ENCODE results near the gene SECISBP2L.
A peak's percentile ranks its signal among the peaks of the same experiment; 100 is the strongest.

SECISBP2L gene

GRCh38 chr15:49037546-49037940 lies 8.7 kb downstream of the SECISBP2L start:
- Mint-ChIP-seq H3K27ac (no peak overlapping the region), H3K9me3 (no peaks in the 10 kb centered on the region), H3K27me3 (no peaks in the 10 kb centered on the region), H3K36me3 (peaks cover 8% of the 10 kb centered on the region), H3K4me3 (no peak overlapping the region), H3K4me1 (peaks cover 43% of the 10 kb centered on the region)

- no peaks in the 10 kb centered on the region for H3K27me3 Mint-ChIP-seq
- H3K36me3 Mint-ChIP-seq, result peaks cover 8% of the 10 kb centered on the region
- no peaks in the 10 kb centered on the region for H3K9me3 Mint-ChIP-seq
- peaks cover 41% of the 10 kb centered on the region for H3K4me1 Mint-ChIP-seq
- no peak overlapping the region for H3K4me3 Mint-ChIP-seq
- no peak overlapping the region for H3K27ac Mint-ChIP-seq
Measured at GRCh38 chr15:49036650-49037545, 9.3 kb downstream of the SECISBP2L start.

DNA sequence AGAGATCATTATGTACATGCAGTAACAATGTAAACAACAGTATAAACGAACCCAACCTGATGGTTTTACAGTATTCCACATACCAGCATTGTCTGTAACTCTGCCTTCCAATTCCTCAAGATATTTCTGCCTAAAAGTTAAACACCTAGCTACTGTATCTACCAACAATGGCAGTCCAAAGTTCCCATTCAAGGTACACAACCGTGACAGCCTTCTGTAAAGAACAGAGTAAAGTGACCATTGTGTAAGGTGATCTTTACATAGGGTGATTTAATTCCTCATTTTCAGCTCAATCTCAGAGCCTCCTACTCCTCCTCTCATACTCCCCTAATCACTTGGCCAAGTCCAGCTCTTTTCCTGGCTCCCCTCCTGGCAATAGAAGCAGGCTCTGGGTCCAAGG lies 10.4 kb downstream of the SECISBP2L start:
- Mint-ChIP-seq H3K27me3 (no peaks in the 10 kb centered on the region), H3K9me3 (no peaks in the 10 kb centered on the region), H3K36me3 (peaks cover 8% of the 10 kb centered on the region), H3K4me3 (no peak overlapping the region), H3K4me1 (peaks cover 31% of the 10 kb centered on the region), H3K27ac (no peak overlapping the region)

- Mint-ChIP-seq H3K27ac (no peak overlapping the region), H3K4me1 (peaks cover 7% of the 10 kb centered on the region)
Measured at GRCh38 chr15:49032601-49033145, 13.6 kb downstream of the SECISBP2L start.

GRCh38 chr15:49031804-49032203 lies 14.4 kb downstream of the SECISBP2L start:
- Mint-ChIP-seq H3K9me3 (no peaks in the 10 kb centered on the region), H3K27me3 (no peaks in the 10 kb centered on the region), H3K27ac (no peak overlapping the region), H3K4me3 (no peak overlapping the region), H3K36me3 (peaks cover 20% of the 10 kb centered on the region), H3K4me1 (peaks cover 4% of the 10 kb centered on the region)

More at GRCh38 chr15:49032601-49033145, 13.6 kb downstream of the SECISBP2L start:
- H3K27me3 Mint-ChIP-seq, result no peaks in the 10 kb centered on the region
- H3K36me3 Mint-ChIP-seq, result peaks cover 17% of the 10 kb centered on the region
- no peak overlapping the region for H3K4me3 Mint-ChIP-seq
- H3K9me3 Mint-ChIP-seq, result no peaks in the 10 kb centered on the region

DNA sequence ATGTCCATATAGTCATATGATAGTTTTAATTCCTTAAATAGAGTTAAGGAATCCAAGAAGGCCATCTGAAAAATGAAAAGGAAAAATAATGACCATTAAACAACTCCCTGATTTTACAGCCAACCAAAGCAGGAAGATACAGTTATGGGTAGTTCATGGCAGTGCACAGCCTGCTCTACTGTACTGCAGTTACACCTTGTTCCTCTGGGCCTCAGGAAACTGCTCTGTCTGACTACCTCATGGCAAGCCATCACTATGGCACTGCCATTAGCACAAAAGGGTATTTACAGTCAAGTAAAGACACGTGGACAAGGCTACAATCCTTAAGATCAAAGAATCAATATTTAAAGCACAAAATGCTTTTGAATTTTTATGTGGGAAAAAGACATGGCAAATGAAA lies 19.5 kb downstream of the SECISBP2L start:
- Mint-ChIP-seq H3K27me3 (no peaks in the 10 kb centered on the region), H3K27ac (no peak overlapping the region), H3K4me3 (no peak overlapping the region), H3K9me3 (no peaks in the 10 kb centered on the region), H3K4me1 (peaks cover 4% of the 10 kb centered on the region), H3K36me3 (peaks cover 30% of the 10 kb centered on the region)

- no peaks in the 10 kb centered on the region for H3K9me3 Mint-ChIP-seq
- H3K27me3 Mint-ChIP-seq, result no peaks in the 10 kb centered on the region
- H3K4me3 Mint-ChIP-seq, result no peak overlapping the region
- peaks cover 4% of the 10 kb centered on the region for H3K4me1 Mint-ChIP-seq
- H3K36me3 Mint-ChIP-seq, result peaks cover 32% of the 10 kb centered on the region
- no peak overlapping the region for H3K27ac Mint-ChIP-seq
Measured at GRCh38 chr15:49024840-49025239, 21.4 kb downstream of the SECISBP2L start.

GRCh38 chr15:49023354-49023753 lies 22.9 kb downstream of the SECISBP2L start:
- H3K36me3 Mint-ChIP-seq, result peaks cover 34% of the 10 kb centered on the region
- H3K27ac Mint-ChIP-seq, result no peak overlapping the region

DNA sequence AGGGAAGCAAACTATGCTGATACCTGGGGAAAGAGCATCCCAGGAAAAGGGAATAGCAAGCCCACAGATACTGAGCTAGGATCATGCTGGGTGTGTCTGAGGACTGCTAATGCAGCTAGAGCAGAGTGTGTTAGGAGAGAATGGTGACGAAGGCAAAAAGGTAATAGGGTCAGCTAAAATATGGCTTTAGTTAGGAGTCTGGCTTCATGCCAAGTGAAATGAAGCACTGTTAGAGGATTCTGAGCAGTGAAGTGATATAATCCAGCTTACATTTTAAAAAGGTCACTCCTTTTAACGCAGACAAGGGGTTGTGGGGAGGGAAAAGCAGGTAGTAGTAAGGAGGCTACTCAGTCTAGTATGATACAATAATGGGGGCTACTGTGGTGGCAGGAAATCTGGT lies 30.4 kb downstream of the SECISBP2L start:
- no peaks in the 10 kb centered on the region for H3K27me3 Mint-ChIP-seq
- H3K27ac Mint-ChIP-seq, result no peak overlapping the region
- no peaks in the 10 kb centered on the region for H3K4me1 Mint-ChIP-seq
- H3K9me3 Mint-ChIP-seq, result no peaks in the 10 kb centered on the region
- H3K4me3 Mint-ChIP-seq, result no peak overlapping the region
- H3K36me3 Mint-ChIP-seq, result peaks cover 32% of the 10 kb centered on the region

More at GRCh38 chr15:49023354-49023753, 22.9 kb downstream of the SECISBP2L start:
- H3K27me3 Mint-ChIP-seq, result no peaks in the 10 kb centered on the region
- H3K4me3 Mint-ChIP-seq, result no peak overlapping the region
- H3K9me3 Mint-ChIP-seq, result no peaks in the 10 kb centered on the region
- peaks cover 4% of the 10 kb centered on the region for H3K4me1 Mint-ChIP-seq

DNA sequence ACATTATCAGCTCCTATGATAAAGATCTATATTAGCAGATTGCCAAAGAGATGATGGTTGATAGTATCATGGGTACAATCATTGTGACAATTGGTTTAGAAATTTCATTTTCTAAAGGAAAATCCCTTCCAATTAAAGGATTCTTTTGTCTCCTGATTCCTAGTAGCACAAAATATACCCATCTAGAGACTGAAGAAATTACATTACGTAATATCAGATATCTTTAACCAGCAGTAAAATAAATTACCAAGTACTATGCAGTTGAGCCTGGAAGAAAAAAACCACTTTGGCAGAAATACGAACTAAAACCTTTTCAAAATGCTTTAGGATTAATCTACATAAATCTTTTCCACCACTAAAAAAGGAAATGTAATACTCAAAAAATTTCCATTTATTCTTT lies 46.9 kb downstream of the SECISBP2L start:
- H3K36me3 Mint-ChIP-seq, result peaks cover 23% of the 10 kb centered on the region
- H3K4me3 Mint-ChIP-seq, result no peak overlapping the region
- peaks cover 2% of the 10 kb centered on the region for H3K9me3 Mint-ChIP-seq
- H3K27ac Mint-ChIP-seq, result no peak overlapping the region
- no peaks in the 10 kb centered on the region for H3K4me1 Mint-ChIP-seq
- no peaks in the 10 kb centered on the region for H3K27me3 Mint-ChIP-seq

DNA sequence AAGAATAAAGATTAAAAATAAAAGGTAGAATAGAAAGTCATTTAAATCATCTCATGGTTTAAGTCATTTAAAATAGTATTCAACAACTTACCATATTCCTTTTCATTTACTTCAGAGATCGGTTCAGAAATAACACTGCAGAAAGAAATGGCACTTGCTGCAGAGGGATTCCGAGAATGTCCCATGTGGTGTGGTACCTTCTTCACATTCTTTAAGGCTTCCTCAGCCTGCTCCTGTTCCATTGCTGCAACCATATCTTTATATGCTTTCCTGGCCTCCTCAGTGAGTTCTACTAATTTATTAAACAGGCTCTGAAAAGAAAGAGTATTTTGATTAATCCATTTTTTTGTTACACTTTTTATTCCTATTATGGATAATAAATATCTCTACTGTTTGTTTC lies 50.0 kb downstream of the SECISBP2L start:
- H3K27me3 Mint-ChIP-seq, result no peaks in the 10 kb centered on the region
- peaks cover 21% of the 10 kb centered on the region for H3K36me3 Mint-ChIP-seq
- no peak overlapping the region for H3K4me3 Mint-ChIP-seq

DNA sequence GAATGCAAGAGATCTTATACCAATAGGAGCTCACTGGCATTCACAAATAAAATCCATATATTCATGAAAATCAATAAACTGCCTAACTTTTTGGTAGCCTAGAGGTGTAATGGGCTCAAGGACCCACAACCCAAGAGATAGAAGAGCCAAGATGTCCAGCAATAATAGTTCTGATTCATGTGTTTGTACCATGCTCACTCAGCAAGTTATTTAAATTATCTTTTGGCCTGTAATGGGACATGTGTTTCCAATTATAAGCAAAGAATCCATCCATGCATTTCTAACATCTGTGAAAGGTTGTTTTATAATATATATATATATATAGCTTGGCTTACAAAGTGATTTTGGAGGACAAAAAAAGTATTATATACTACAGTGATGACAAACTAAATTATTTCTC lies 52.9 kb downstream of the SECISBP2L start:
- H3K27me3 Mint-ChIP-seq, result no peaks in the 10 kb centered on the region
- H3K36me3 Mint-ChIP-seq, result peaks cover 24% of the 10 kb centered on the region
- H3K9me3 Mint-ChIP-seq, result no peaks in the 10 kb centered on the region
- peak overlapping the region; percentile 25 for H3K27ac Mint-ChIP-seq
- H3K4me1 Mint-ChIP-seq, result no peaks in the 10 kb centered on the region
- no peak overlapping the region for H3K4me3 Mint-ChIP-seq

More for the DNA sequence above, 50.0 kb downstream of the SECISBP2L start:
- H3K4me1 Mint-ChIP-seq, result no peaks in the 10 kb centered on the region
- H3K9me3 Mint-ChIP-seq, result no peaks in the 10 kb centered on the region
- no peak overlapping the region for H3K27ac Mint-ChIP-seq

DNA sequence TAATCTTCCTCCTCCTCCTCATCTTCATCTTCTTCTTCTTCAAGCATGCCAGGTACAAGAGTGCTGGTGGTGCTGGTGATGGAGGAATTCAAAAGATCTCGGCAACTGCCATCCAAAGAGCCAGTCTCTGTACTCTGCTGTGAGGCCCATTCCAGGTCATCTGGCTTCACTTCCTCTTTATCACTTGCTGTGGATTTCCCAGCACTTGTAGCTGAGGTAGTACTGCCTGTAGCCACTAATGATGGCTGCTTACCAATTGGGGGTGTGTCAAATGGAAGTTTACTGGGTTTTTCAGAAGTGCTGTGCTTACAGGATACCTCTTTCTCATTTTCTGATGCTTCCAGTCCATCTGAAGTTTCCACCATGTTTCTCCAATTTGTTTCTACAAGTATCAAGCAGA lies 53.7 kb downstream of the SECISBP2L start:
- no peak overlapping the region for H3K4me3 Mint-ChIP-seq
- H3K27ac Mint-ChIP-seq, result no peak overlapping the region
- peaks cover 24% of the 10 kb centered on the region for H3K36me3 Mint-ChIP-seq
- H3K27me3 Mint-ChIP-seq, result no peaks in the 10 kb centered on the region
- no peaks in the 10 kb centered on the region for H3K9me3 Mint-ChIP-seq
- no peaks in the 10 kb centered on the region for H3K4me1 Mint-ChIP-seq

DNA sequence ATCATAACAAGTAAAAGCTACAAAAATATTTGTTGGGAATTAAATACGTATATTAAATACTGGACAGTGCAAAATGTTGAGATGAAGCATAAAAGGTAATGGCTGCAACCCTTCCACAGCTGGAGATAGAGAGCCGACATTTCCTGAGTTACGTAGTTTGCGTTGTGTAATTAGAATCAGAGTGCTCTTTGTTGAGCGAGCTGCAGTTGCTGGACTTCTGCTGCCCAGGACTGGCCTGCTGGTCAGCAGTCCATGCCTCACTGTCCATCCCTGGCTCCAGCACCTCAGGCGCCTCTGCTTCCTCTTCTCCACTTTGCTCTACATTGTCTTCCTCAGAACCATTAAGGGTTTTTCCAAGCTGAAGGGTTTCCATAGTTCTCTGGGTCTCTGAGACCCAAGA lies 54.1 kb downstream of the SECISBP2L start:
- Mint-ChIP-seq H3K4me1 (no peaks in the 10 kb centered on the region), H3K27me3 (no peaks in the 10 kb centered on the region), H3K27ac (no peak overlapping the region), H3K9me3 (no peaks in the 10 kb centered on the region), H3K4me3 (no peak overlapping the region), H3K36me3 (peaks cover 21% of the 10 kb centered on the region)

- Mint-ChIP-seq H3K27ac (no peak overlapping the region), H3K9me3 (no peaks in the 10 kb centered on the region)
Measured at GRCh38 chr15:48989170-48989569, 57.1 kb downstream of the SECISBP2L start.

DNA sequence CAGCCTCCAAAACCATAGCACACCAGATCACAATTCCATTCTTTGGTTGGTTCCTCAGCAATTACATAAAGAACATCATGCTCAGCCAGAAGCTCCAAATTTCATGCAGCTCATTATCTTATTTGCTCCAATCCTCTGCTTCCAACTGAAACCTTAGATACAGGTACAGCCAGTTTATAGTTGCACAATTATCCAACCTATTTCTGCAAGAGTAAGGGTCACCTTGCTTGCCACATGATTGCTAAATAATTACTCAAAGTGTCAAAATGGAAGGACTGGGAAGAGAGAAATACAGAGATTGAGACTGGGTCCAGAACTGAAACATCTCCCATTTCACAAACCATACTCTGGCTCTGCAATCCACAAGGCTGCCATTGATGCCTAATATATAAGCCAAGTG lies 59.1 kb downstream of the SECISBP2L start:
- no peak overlapping the region for H3K27ac Mint-ChIP-seq
- peaks cover 3% of the 10 kb centered on the region for H3K27me3 Mint-ChIP-seq
- peaks cover 3% of the 10 kb centered on the region for H3K36me3 Mint-ChIP-seq
- H3K4me1 Mint-ChIP-seq, result no peaks in the 10 kb centered on the region
- H3K4me3 Mint-ChIP-seq, result no peak overlapping the region
- no peaks in the 10 kb centered on the region for H3K9me3 Mint-ChIP-seq

More at GRCh38 chr15:48989170-48989569, 57.1 kb downstream of the SECISBP2L start:
- peaks cover 15% of the 10 kb centered on the region for H3K36me3 Mint-ChIP-seq
- H3K27me3 Mint-ChIP-seq, result no peaks in the 10 kb centered on the region
- H3K4me3 Mint-ChIP-seq, result no peak overlapping the region
- H3K4me1 Mint-ChIP-seq, result no peaks in the 10 kb centered on the region

Measured in activated naive CD4-positive, alpha-beta T cell treated with anti-CD3 and anti-CD28 coated beads, Interleukin-2, amount 50 U/mL, for 24 hours (primary cell).